Measurements from ENCODE around the gene TLE6.

GRCh38 chr19:3033595-3034405 is 56.4 kb downstream of the TLE6 start:
- TF ChIP-seq CTCF (IDR thresholded peaks at IDR 0.05; ENCODE audit: insufficient read depth, low read depth, low read length) (no peak), EZH2 (IDR thresholded peaks at IDR 0.05; ENCODE audit: insufficient read depth, low read length) (no peak)

Data from astrocyte (in vitro differentiated cells and primary cell).